ENCODE data around the gene SLC27A5.
A peak's percentile ranks its signal among the peaks of the same experiment; 100 is the strongest.
"Not testable (repeated sequence)": the region's sequence is repeated elsewhere in the genome, so short reads cannot be mapped to it uniquely, and the experiment has no call there.

SLC27A5 gene

DNA sequence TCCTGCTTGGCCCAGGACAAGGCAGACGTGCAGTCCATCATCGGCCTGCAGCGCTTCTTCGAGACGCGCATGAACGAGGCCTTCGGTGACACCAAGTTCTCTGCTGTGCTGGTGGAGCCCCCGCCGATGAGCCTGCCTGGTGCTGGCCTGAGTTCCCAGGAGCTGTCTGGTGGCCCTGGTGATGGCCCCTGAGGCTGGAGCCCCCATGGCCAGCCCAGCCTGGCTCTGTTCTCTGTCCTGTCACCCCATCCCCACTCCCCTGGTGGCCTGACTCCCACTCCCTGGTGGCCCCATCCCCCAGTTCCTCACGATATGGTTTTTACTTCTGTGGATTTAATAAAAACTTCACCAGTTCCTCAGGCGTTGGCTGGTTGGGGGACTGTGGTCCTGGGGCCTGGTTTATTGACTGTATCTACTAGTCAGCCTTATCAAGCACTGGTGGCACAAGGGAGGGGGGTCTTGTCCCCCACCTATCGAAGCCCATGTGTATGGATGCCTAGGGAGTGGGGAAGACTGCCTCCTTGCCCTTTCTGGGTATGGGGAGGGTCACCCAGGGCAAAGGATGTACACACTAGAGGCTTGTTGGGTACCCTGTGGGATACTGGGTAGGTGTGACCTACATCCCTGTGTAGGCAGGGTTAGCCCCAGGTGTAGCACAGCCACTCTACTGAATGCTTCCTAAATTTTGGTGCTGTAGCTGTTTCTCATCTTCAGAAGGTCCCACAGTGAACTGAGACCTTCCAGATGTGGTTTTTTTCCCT lies 38.8 kb upstream of the SLC27A5 start:
- DNase-seq (ENCODE audit: low spot score), result no peak

- DNase-seq (ENCODE audit: low spot score), result no peak
These were observed 38.0 kb upstream of the SLC27A5 start for GRCh38 chr19:58549664-58550361.

GRCh38 chr19:58548859-58549663 lies 37.3 kb upstream of the SLC27A5 start:
- DNase-seq (ENCODE audit: low spot score), result no peak

DNA sequence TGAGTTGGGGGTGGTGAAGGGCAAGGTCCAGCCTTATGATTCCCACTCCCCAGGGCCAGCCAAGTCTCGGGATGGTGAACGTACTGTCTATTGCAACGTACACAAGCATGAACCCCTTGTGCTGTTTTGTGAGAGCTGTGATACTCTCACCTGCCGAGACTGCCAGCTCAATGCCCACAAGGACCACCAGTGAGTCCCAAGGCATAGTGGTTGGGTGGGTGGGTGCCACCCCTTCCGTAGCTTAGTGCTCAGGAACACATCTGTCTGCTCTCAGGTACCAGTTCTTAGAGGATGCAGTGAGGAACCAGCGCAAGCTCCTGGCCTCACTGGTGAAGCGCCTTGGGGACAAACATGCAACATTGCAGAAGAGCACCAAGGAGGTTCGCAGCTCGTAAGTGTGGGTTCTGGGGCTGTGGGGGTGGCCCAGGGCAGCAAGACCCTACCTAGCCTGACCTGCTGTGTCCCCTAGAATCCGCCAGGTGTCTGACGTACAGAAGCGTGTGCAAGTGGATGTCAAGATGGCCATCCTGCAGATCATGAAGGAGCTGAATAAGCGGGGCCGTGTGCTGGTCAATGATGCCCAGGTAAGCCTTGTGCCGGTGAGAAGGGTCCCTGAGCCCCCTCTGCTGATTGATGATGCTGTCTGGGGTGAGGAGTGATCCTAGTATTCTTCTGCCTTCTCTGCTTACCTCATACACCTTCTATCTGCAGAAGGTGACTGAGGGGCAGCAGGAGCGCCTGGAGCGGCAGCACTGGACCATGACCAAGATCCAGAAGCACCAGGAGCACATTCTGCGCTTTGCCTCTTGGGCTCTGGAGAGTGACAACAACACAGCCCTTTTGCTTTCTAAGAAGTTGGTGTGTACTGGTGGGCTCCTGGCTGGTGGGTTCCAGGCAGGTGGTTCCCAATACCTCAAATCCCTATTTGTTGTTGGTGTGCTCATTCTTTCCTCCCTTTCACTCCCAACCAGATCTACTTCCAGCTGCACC lies 35.8 kb upstream of the SLC27A5 start:
- no peak for DNase-seq (ENCODE audit: low spot score)

DNA sequence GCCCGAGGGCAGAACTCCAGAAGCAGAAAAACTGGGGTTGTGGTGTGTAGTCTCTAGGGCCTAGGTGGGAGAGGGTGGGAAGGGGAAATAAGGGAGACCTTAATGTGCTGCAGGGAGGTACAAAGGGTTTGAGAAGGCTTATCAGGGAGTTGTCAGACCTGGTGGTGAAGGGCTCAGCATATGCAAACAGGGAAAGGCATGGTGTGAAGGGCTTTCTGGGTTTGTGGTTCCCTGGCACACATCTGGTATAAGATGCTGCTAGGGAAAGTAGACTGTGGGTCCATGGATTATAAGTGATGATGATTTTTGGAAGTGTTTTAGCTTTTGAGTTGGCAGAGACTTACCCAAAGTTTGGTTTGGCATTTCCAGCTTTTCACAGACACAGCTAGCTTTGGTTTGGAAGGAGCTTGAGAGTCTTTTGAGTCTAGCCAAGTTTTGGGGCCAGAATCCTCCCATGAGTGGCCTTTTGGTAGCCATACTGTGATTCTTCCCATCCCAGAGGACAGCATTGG lies 34.3 kb upstream of the SLC27A5 start:
- no peak for DNase-seq (ENCODE audit: low spot score)

GRCh38 chr19:58545286-58546018 lies 33.7 kb upstream of the SLC27A5 start:
- no peak for DNase-seq (ENCODE audit: low spot score)

- peak; percentile 94 for DNase-seq (ENCODE audit: low spot score)
These were observed 32.9 kb upstream of the SLC27A5 start for GRCh38 chr19:58544591-58545285.

- peak; percentile 100 for DNase-seq (ENCODE audit: low spot score)
These were observed 32.2 kb upstream of the SLC27A5 start, which contains the start of gene TRIM28 for GRCh38 chr19:58543826-58544590. TSS of gene TRIM28 (plus strand) at chr19:58544064. CDS start at chr19:58544758, 694 bp downstream.

DNA sequence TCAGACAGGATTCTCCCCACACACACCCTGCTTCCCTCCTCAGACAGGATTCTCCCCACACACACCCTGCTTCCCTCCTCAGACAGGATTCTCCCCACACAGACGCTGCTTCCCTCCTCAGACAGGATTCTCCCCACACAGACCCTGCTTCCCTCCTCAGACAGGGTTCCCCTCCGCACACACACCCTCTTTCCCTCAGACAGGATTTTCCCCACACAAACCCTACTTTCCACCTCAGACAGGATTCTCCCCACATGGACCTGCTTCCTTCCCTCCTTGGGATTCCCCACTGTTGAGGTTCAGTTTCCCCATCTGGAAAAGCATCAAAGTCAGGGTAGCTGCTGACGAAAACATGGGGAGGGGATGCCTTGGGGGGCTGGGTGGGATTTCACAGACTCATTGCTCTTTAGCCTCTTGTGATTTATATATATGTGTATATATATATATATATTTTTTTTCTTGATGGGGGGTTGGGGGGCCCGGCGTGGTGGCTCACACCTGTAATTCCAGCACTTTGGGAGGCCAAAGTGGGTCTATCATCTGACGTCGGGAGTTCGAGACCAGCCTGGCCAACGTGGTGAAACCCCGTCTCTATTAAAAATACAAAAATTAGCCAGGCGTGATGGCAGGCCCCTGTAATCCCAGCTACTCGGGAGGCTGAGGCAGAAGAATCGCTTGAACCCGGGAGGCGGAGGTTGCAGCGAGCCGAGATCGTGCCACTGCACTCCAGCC lies 31.0 kb upstream of the SLC27A5 start:
- not testable (repeated sequence) for DNase-seq (ENCODE audit: low spot score)

- DNase-seq (ENCODE audit: low spot score), result not testable (repeated sequence)
These were observed 27.4 kb upstream of the SLC27A5 start for GRCh38 chr19:58539169-58539559.

DNA sequence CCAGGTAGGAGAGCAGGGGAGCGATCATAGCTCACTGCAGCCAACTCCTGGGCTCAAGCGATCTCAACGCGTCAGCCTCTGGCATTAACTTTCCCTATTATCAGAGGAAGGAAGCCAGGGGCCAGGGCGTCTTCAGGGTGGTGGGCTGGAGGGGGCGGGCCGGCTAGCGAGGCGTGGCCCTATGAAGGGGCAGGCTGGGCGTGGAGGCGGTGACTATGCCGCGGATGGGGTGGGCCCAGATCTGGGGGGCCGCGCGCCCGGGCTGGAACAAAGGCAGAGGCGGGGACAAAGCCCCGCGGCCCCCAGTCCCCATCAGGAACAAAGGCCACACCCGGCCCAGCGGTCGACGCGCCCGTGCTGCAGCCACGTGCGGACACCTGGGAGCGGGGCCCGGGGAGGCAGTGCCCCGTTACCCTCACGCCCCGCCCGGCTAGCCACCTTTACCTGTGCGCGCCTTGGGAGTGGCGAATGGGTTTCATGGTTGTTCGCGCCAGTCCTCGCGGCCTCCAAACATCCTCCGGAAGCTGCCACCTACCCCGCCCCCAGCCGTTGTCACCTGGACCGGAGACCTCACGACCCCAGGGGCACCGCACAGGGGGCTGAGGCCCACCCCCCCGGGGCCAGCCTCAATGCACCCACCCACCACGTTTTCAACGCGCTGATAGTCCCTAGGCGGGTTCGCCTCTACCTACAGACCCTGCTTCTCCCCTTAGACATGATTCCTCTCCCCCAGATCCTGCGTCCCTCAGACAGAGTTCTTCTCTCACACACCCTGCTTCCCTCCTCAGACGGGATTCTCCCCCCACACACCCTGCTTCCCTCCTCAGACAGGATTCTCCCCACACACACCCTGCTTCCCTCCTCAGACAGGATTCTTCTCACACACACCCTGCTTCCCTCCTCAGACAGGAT lies 26.7 kb upstream of the SLC27A5 start:
- DNase-seq (ENCODE audit: low spot score), result no peak

- DNase-seq (ENCODE audit: low spot score), result no peak
These were observed 25.3 kb upstream of the SLC27A5 start for GRCh38 chr19:58536852-58537798.

- DNase-seq (ENCODE audit: low spot score), result no peak
These were observed 24.1 kb upstream of the SLC27A5 start for GRCh38 chr19:58535857-58536256.

GRCh38 chr19:58531034-58531840 lies 19.4 kb upstream of the SLC27A5 start:
- DNase-seq (ENCODE audit: low spot score), result no peak

- no peak for DNase-seq (ENCODE audit: low spot score)
These were observed 17.6 kb upstream of the SLC27A5 start for GRCh38 chr19:58529405-58529804.
